Tibial nerve (tissue), 3 donors: ENCODE data around the gene ACTR3C.

Experiments used
- CTCF ChIP-seq, 5 experiments: fragments of 200-600 bp in 3 of 5; fragments of 450-650 bp in 2 of 5; sonication (generic) in 3 of 5; IDR thresholded peaks; one replicate each; pipeline ENCODE4 v1.5.1; 2016 to 2019; ENCODE audit warnings: antibody characterized with exemption in 5 of 5, mild to moderate bottlenecking in 3 of 5, moderate library complexity in 2 of 5
- POLR2A ChIP-seq, 2 donors: fragments of 450-650 bp; IDR thresholded peaks; one replicate each; pipeline ENCODE4 v1.6.1; 2017; ENCODE audit warnings: antibody characterized with exemption in 2 of 2, mild to moderate bottlenecking in 2 of 2, moderate library complexity in 2 of 2

- TF ChIP-seq CTCF (IDR thresholded peaks at IDR 0.05) (no peak), POLR2A (IDR thresholded peaks at IDR 0.05) (no peak)
These were observed 21.0 kb upstream of the ACTR3C start for GRCh38 chr7:150344299-150344698.
